Upper lobe of left lung (tissue), 6 donors: ENCODE data around the gene HYAL1. TPM values are rescaled to one million over a fixed set of nuclear protein-coding genes. Genes with fewer than 3 reads are reported as not detected.

Experiments
- ATAC-seq, 2 donors: fragments of 200-7000 bp; cut with Tn5 transposase; one replicate each; pipeline ENCODE4 v1.9.1; 2022; ENCODE audit warnings: mild to moderate bottlenecking in 2 of 2, moderate library complexity in 2 of 2; ENCODE audit not compliant: low FRiP score in 2 of 2
- DNase-seq, 2 donors: peaks; one replicate each; pipeline ENCODE4 v3.0.0-alpha.2; 2019 to 2020
- H3K27ac ChIP-seq, 4 donors: fragments of 200-600 bp; sonication (generic); one replicate each; pipeline ENCODE4 v1.5.1; 2016 to 2019
- H3K27me3 ChIP-seq, 4 donors: fragments of 200-600 bp; sonication (generic); one replicate each; pipeline ENCODE4 v1.5.1; 2017 to 2019
- H3K36me3 ChIP-seq, 4 donors: fragments of 200-600 bp; sonication (generic); one replicate each; pipeline ENCODE4 v1.5.1; 2016 to 2019
- H3K4me1 ChIP-seq, 4 donors: fragments of 200-600 bp; sonication (generic); one replicate each; pipeline ENCODE4 v1.5.1; 2018 to 2019
- H3K4me3 ChIP-seq, 4 donors: fragments of 200-600 bp; sonication (generic); one replicate each; pipeline ENCODE4 v1.5.1; 2017 to 2019; ENCODE audit warnings: mild to moderate bottlenecking in 2 of 4, moderate library complexity in 1 of 4
- H3K9me3 ChIP-seq, 4 donors: fragments of 200-600 bp; sonication (generic); one replicate each; pipeline ENCODE4 v1.5.1; 2018 to 2019
- EP300 ChIP-seq, 4 donors: sonication (generic); formaldehyde crosslinking; IDR thresholded peaks; one replicate each; pipeline ENCODE4 v1.5.1; 2017; ENCODE audit warnings: antibody characterized with exemption in 4 of 4, control low read depth in 2 of 4
- POLR2A ChIP-seq, 4 donors: fragments of 450-650 bp; IDR thresholded peaks; one replicate each; pipeline ENCODE4 v1.5.1; 2016 to 2017; ENCODE audit warnings: antibody characterized with exemption in 4 of 4, mild to moderate bottlenecking in 2 of 4
- POLR2AphosphoS5 ChIP-seq, 2 donors: sonication (generic); formaldehyde crosslinking; IDR thresholded peaks; one replicate each; pipeline ENCODE4 v1.5.1; 2017; ENCODE audit warnings: antibody characterized with exemption in 2 of 2
- WGBS, 2 donors: methylation state at CpG; one replicate each; pipeline ENCODE4 v1.1.5; 2017 to 2018; 5-methylcytosine and 5-hydroxymethylcytosine counted together
- total RNA-seq, 6 donors: library from RNA; depleted of rRNA in 4 of 6; stranded (reverse); fragments of >200 nt in 4 of 6; gene quantifications; one replicate each; pipeline versions ENCODE4 v1.1.0 to v1.2.1, GENCODE V29; 2016 to 2021
- TF ChIP-seq, protein P1 (sequence below), 6 experiments: fragments of 450-650 bp in 4 of 6; fragments of 200-600 bp in 2 of 6; sonication (generic) in 2 of 6; IDR thresholded peaks; one replicate each; pipeline ENCODE4 v1.5.1; 2016 to 2019; ENCODE audit warnings: antibody characterized with exemption in 6 of 6
- donor health status: DM: no; HTN: no; CAD: no; lungs with moderate emphysema.
- donor health status: DM: no; HTN: yes; CAD: no; lungs with severe emphysema.

The HYAL1 gene
- total RNA-seq, 6 donors from 2014 or later = 22.0 to 99.1 (median 63.0) TPM

DNA sequence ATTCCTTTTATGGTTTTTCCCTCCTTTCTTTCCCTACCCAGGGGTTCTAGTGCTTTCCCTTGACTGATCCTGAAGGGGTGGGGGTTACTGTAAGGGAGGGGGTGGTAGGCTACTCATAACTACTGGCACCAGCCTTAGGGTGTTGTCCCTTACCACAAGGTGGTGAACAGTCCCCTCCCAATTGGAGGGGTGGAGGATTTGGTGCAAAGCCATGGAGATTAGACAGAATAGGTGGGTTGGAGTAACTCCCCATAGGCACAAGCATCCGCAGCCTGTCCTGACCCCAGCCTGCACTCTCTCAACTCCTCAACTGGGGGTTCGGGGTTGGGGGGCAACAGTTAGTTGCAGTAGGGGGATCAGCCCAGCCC is 21.7 kb upstream of the HYAL1 start:
- no peaks in the 10 kb centered on the region for H3K27me3 ChIP-seq
- ATAC-seq (no peak), DNase-seq (no peak)
- TF ChIP-seq EP300 (IDR thresholded peaks at IDR 0.05) (no peak), POLR2A (IDR thresholded peaks at IDR 0.05) (no peak), POLR2AphosphoS5 (IDR thresholded peaks at IDR 0.05) (no peak)
- TF ChIP-seq, protein P1, sequence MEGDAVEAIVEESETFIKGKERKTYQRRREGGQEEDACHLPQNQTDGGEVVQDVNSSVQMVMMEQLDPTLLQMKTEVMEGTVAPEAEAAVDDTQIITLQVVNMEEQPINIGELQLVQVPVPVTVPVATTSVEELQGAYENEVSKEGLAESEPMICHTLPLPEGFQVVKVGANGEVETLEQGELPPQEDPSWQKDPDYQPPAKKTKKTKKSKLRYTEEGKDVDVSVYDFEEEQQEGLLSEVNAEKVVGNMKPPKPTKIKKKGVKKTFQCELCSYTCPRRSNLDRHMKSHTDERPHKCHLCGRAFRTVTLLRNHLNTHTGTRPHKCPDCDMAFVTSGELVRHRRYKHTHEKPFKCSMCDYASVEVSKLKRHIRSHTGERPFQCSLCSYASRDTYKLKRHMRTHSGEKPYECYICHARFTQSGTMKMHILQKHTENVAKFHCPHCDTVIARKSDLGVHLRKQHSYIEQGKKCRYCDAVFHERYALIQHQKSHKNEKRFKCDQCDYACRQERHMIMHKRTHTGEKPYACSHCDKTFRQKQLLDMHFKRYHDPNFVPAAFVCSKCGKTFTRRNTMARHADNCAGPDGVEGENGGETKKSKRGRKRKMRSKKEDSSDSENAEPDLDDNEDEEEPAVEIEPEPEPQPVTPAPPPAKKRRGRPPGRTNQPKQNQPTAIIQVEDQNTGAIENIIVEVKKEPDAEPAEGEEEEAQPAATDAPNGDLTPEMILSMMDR (IDR thresholded peaks at IDR 0.05) = no peak
- 92 to 100% methylated on average over 1 to 2 of the region's 2 CpGs for WGBS, 2 donors
- H3K9me3 ChIP-seq = no peaks in the 10 kb centered on the region
- peak overlapping the region; percentile 94 to 97 (median 95) for H3K27ac ChIP-seq
- H3K4me3 ChIP-seq = no peak overlapping the region
- peaks cover 4 to 39% (median 24%) of the 10 kb centered on the region in 4 donors for H3K36me3 ChIP-seq
- H3K4me1 ChIP-seq = peaks cover 46 to 76% (median 63%) of the 10 kb centered on the region in 4 donors

DNA sequence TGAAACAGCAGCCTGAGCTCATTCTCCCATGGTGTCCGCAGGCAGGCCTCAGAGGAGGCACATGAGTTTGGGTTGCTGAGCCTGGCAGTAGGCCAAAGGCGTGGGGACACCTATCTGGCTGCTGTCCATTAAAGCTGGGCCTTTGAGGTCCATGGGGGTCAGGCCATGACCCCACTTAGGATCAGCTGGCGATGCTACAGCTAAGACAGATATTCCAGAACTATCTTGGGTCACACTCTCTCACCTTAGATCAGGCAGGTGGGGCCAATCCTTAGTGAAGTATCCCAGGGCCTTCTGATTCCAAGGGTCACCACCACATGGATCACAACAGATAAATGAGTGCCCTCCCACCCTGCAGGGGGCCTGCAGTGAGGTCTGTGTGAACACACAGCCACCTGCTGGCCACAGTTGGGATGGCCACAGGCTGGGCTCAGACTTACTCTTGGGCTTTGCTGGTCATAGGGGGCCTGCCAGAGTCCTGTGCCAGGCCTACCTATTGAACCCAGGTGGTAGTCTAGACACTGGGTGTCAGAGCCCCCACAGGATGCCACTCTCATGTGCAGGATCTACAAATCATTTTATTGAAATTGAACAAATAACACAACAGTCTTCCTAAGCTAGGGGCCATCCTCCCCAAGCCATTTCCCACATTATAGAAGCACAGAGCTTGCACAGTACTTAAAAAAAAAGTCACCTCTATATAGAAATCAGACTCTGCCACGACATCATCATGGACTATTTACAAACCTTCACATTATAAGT is 21.2 kb upstream of the HYAL1 start:
- Histone ChIP-seq H3K27ac (peak overlapping the region; percentile 94 to 97 (median 95)), H3K9me3 (no peaks in the 10 kb centered on the region), H3K27me3 (no peaks in the 10 kb centered on the region), H3K4me3 (peak overlapping the region in 1 of 4 donors; percentile 96), H3K4me1 (peaks cover 51 to 82% (median 69%) of the 10 kb centered on the region in 4 donors), H3K36me3 (peaks cover 0 to 39% (median 23%) of the 10 kb centered on the region in 4 donors)
- TF ChIP-seq POLR2AphosphoS5 (IDR thresholded peaks at IDR 0.05) (peak in 1 of 2 donors; percentile 35), EP300 (IDR thresholded peaks at IDR 0.05) (no peak)
- TF ChIP-seq, protein P1 (IDR thresholded peaks at IDR 0.05) = peak; percentile 86 to 95 (median 91)
- peak in 1 of 2 donors; percentile 32 for ATAC-seq
- DNase-seq = peak in 1 of 2 donors; percentile 75
- 32 to 42% methylated on average over 1 to 4 of the region's 4 CpGs for WGBS, 2 donors

GRCh38 chr3:50323614-50324199 is 20.3 kb upstream of the HYAL1 start:
- 20 to 63% methylated on average over 3 to 5 of the region's 5 CpGs for WGBS, 2 donors
- peak; percentile 85 to 99 (median 96) for TF ChIP-seq EP300 (IDR thresholded peaks at IDR 0.05)
- peak in 2 of 4 donors; percentile 12 to 23 for TF ChIP-seq POLR2A (IDR thresholded peaks at IDR 0.05)
- TF ChIP-seq, protein P1 (IDR thresholded peaks at IDR 0.05) = peak in 5 of 6 experiments; percentile 18 to 72 (median 49)
- TF ChIP-seq POLR2AphosphoS5 (IDR thresholded peaks at IDR 0.05) = peak; percentile 95 to 96
- no peaks in the 10 kb centered on the region for H3K9me3 ChIP-seq
- peak overlapping the region; percentile 94 to 97 (median 95) for H3K27ac ChIP-seq
- DNase-seq (peak in 1 of 2 donors; percentile 74), ATAC-seq (peak in 1 of 2 donors; percentile 23)
- H3K27me3 ChIP-seq = no peaks in the 10 kb centered on the region
- peaks cover 60 to 84% (median 74%) of the 10 kb centered on the region in 4 donors for H3K4me1 ChIP-seq
- peaks cover 3 to 41% (median 26%) of the 10 kb centered on the region in 4 donors for H3K36me3 ChIP-seq
- peak overlapping the region in 3 of 4 donors; percentile 65 to 96 (median 79) for H3K4me3 ChIP-seq

DNA sequence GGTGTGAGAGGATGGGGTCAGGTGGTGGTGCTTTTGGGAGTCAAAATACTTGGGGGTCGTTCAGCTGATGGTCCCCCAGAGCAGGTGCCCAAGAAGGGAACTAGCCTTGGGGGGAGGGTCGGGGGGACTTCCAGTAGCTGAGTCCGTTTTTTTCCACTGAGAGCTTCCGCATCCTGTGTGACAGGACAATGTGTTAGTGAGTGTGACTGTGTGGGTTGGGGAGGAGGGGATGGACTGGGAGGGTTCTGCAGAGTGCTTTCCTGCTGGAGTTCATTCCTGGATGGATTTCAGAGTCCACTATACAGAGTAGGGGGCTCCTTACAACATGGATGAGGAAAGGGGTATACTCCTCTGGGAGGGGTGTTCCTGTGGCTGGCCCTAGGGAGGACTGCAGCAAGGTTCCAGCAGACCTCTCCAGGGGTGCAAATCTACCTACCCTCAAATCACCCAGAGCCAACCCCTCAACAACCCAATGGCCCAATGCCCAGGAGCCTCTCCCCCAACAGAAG is 19.8 kb upstream of the HYAL1 start:
- Histone ChIP-seq H3K9me3 (no peaks in the 10 kb centered on the region), H3K4me3 (peak overlapping the region in 3 of 4 donors; percentile 65 to 96 (median 79)), H3K27ac (peak overlapping the region; percentile 94 to 97 (median 95)), H3K27me3 (no peaks in the 10 kb centered on the region), H3K36me3 (peaks cover 5 to 46% (median 30%) of the 10 kb centered on the region in 4 donors), H3K4me1 (peaks cover 65 to 84% (median 77%) of the 10 kb centered on the region in 4 donors)
- peak in 1 of 2 donors; percentile 70 for DNase-seq
- ATAC-seq = peak in 1 of 2 donors; percentile 34
- 30 to 47% methylated on average over 3 to 4 of the region's 4 CpGs for WGBS, 2 donors
- TF ChIP-seq EP300 (IDR thresholded peaks at IDR 0.05) = peak in 2 of 4 donors; percentile 26 to 80
- TF ChIP-seq, protein P1 (IDR thresholded peaks at IDR 0.05) = no peak
- peak in 1 of 2 donors; percentile 5 for TF ChIP-seq POLR2AphosphoS5 (IDR thresholded peaks at IDR 0.05)
